Measurements from ENCODE around the gene RASGRF2.

RASGRF2 gene

GRCh38 chr5:80926536-80926935 is 33.6 kb upstream of the RASGRF2 start:
- Histone ChIP-seq H3K9me3 (ENCODE audit: control insufficient read depth, low read length) (no peaks in the 10 kb centered on the region), H3K36me3 (ENCODE audit: control insufficient read depth, insufficient read depth, low read length) (no peaks in the 10 kb centered on the region), H3K4me3 (ENCODE audit: insufficient read depth, low read depth, low read length) (no peak overlapping the region), H3K4me1 (ENCODE audit: control insufficient read depth, insufficient read depth, low read length) (no peaks in the 10 kb centered on the region), H3K27me3 (ENCODE audit: control insufficient read depth, insufficient read depth, low read length, poor library complexity, severe bottlenecking) (no peaks in the 10 kb centered on the region), H3K27ac (ENCODE audit: insufficient read depth, low read depth, low read length, poor library complexity, severe bottlenecking) (no peak overlapping the region)
- 100% methylated on average over 1 of the region's 1 CpG for WGBS, 2 experiments

GRCh38 chr5:80926979-80927656 is 33.0 kb upstream of the RASGRF2 start:
- no peak overlapping the region for H3K4me3 ChIP-seq (ENCODE audit: insufficient read depth, low read depth, low read length)
- no peaks in the 10 kb centered on the region for H3K9me3 ChIP-seq (ENCODE audit: control insufficient read depth, low read length)
- WGBS, 2 experiments, result 94 to 96% methylated on average over 2 of the region's 3 CpGs
- H3K4me1 ChIP-seq (ENCODE audit: control insufficient read depth, insufficient read depth, low read length), result no peaks in the 10 kb centered on the region
- no peaks in the 10 kb centered on the region for H3K36me3 ChIP-seq (ENCODE audit: control insufficient read depth, insufficient read depth, low read length)
- H3K27me3 ChIP-seq (ENCODE audit: control insufficient read depth, insufficient read depth, low read length, poor library complexity, severe bottlenecking), result no peaks in the 10 kb centered on the region
- H3K27ac ChIP-seq (ENCODE audit: insufficient read depth, low read depth, low read length, poor library complexity, severe bottlenecking), result no peak overlapping the region

GRCh38 chr5:80928073-80928472 is 32.1 kb upstream of the RASGRF2 start:
- no peaks in the 10 kb centered on the region for H3K36me3 ChIP-seq (ENCODE audit: control insufficient read depth, insufficient read depth, low read length)
- no peaks in the 10 kb centered on the region for H3K27me3 ChIP-seq (ENCODE audit: control insufficient read depth, insufficient read depth, low read length, poor library complexity, severe bottlenecking)
- WGBS, 2 experiments, result 86 to 96% methylated on average over 2 of the region's 2 CpGs
- no peaks in the 10 kb centered on the region for H3K4me1 ChIP-seq (ENCODE audit: control insufficient read depth, insufficient read depth, low read length)
- no peaks in the 10 kb centered on the region for H3K9me3 ChIP-seq (ENCODE audit: control insufficient read depth, low read length)
- H3K27ac ChIP-seq (ENCODE audit: insufficient read depth, low read depth, low read length, poor library complexity, severe bottlenecking), result no peak overlapping the region
- no peak overlapping the region for H3K4me3 ChIP-seq (ENCODE audit: insufficient read depth, low read depth, low read length)

- H3K9me3 ChIP-seq (ENCODE audit: control insufficient read depth, low read length), result no peaks in the 10 kb centered on the region
- H3K4me1 ChIP-seq (ENCODE audit: control insufficient read depth, insufficient read depth, low read length), result no peaks in the 10 kb centered on the region
- H3K27me3 ChIP-seq (ENCODE audit: control insufficient read depth, insufficient read depth, low read length, poor library complexity, severe bottlenecking), result no peaks in the 10 kb centered on the region
- 88 to 91% methylated on average over 2 of the region's 3 CpGs for WGBS, 2 experiments
- no peak overlapping the region for H3K4me3 ChIP-seq (ENCODE audit: insufficient read depth, low read depth, low read length)
- H3K36me3 ChIP-seq (ENCODE audit: control insufficient read depth, insufficient read depth, low read length), result no peaks in the 10 kb centered on the region
- no peak overlapping the region for H3K27ac ChIP-seq (ENCODE audit: insufficient read depth, low read depth, low read length, poor library complexity, severe bottlenecking)
These were observed 29.2 kb upstream of the RASGRF2 start for GRCh38 chr5:80930940-80931339.

GRCh38 chr5:80931411-80931810 is 28.8 kb upstream of the RASGRF2 start:
- Histone ChIP-seq H3K27ac (ENCODE audit: insufficient read depth, low read depth, low read length, poor library complexity, severe bottlenecking) (no peak overlapping the region), H3K9me3 (ENCODE audit: control insufficient read depth, low read length) (no peaks in the 10 kb centered on the region), H3K36me3 (ENCODE audit: control insufficient read depth, insufficient read depth, low read length) (no peaks in the 10 kb centered on the region), H3K4me3 (ENCODE audit: insufficient read depth, low read depth, low read length) (no peak overlapping the region), H3K27me3 (ENCODE audit: control insufficient read depth, insufficient read depth, low read length, poor library complexity, severe bottlenecking) (no peaks in the 10 kb centered on the region), H3K4me1 (ENCODE audit: control insufficient read depth, insufficient read depth, low read length) (no peaks in the 10 kb centered on the region)
- 92 to 100% methylated on average over 1 of the region's 1 CpG for WGBS, 2 experiments

- no peaks in the 10 kb centered on the region for H3K27me3 ChIP-seq (ENCODE audit: control insufficient read depth, insufficient read depth, low read length, poor library complexity, severe bottlenecking)
- no peaks in the 10 kb centered on the region for H3K36me3 ChIP-seq (ENCODE audit: control insufficient read depth, insufficient read depth, low read length)
- no peak overlapping the region for H3K4me3 ChIP-seq (ENCODE audit: insufficient read depth, low read depth, low read length)
- no peak overlapping the region for H3K27ac ChIP-seq (ENCODE audit: insufficient read depth, low read depth, low read length, poor library complexity, severe bottlenecking)
- H3K4me1 ChIP-seq (ENCODE audit: control insufficient read depth, insufficient read depth, low read length), result no peaks in the 10 kb centered on the region
- H3K9me3 ChIP-seq (ENCODE audit: control insufficient read depth, low read length), result no peaks in the 10 kb centered on the region
- WGBS, 2 experiments, result 89 to 95% methylated on average over 2 of the region's 2 CpGs
These were observed 27.1 kb upstream of the RASGRF2 start for GRCh38 chr5:80933036-80933435.

- Histone ChIP-seq H3K4me1 (ENCODE audit: control insufficient read depth, insufficient read depth, low read length) (no peaks in the 10 kb centered on the region), H3K27ac (ENCODE audit: insufficient read depth, low read depth, low read length, poor library complexity, severe bottlenecking) (no peak overlapping the region), H3K27me3 (ENCODE audit: control insufficient read depth, insufficient read depth, low read length, poor library complexity, severe bottlenecking) (no peaks in the 10 kb centered on the region), H3K36me3 (ENCODE audit: control insufficient read depth, insufficient read depth, low read length) (no peaks in the 10 kb centered on the region), H3K9me3 (ENCODE audit: control insufficient read depth, low read length) (no peaks in the 10 kb centered on the region), H3K4me3 (ENCODE audit: insufficient read depth, low read depth, low read length) (no peak overlapping the region)
- WGBS, 2 experiments, result 94% methylated on average over 4 of the region's 4 CpGs
These were observed 25.4 kb upstream of the RASGRF2 start for GRCh38 chr5:80934751-80935150.

- H3K27me3 ChIP-seq (ENCODE audit: control insufficient read depth, insufficient read depth, low read length, poor library complexity, severe bottlenecking), result no peaks in the 10 kb centered on the region
- no peaks in the 10 kb centered on the region for H3K9me3 ChIP-seq (ENCODE audit: control insufficient read depth, low read length)
- 88 to 93% methylated on average over 3 of the region's 3 CpGs for WGBS, 2 experiments
- H3K27ac ChIP-seq (ENCODE audit: insufficient read depth, low read depth, low read length, poor library complexity, severe bottlenecking), result no peak overlapping the region
- no peaks in the 10 kb centered on the region for H3K4me1 ChIP-seq (ENCODE audit: control insufficient read depth, insufficient read depth, low read length)
- H3K36me3 ChIP-seq (ENCODE audit: control insufficient read depth, insufficient read depth, low read length), result no peaks in the 10 kb centered on the region
- H3K4me3 ChIP-seq (ENCODE audit: insufficient read depth, low read depth, low read length), result no peak overlapping the region
These were observed 24.3 kb upstream of the RASGRF2 start for GRCh38 chr5:80935811-80936385.

GRCh38 chr5:80936881-80937280 is 23.3 kb upstream of the RASGRF2 start:
- Histone ChIP-seq H3K27ac (ENCODE audit: insufficient read depth, low read depth, low read length, poor library complexity, severe bottlenecking) (no peak overlapping the region), H3K4me1 (ENCODE audit: control insufficient read depth, insufficient read depth, low read length) (no peaks in the 10 kb centered on the region), H3K9me3 (ENCODE audit: control insufficient read depth, low read length) (no peaks in the 10 kb centered on the region), H3K4me3 (ENCODE audit: insufficient read depth, low read depth, low read length) (no peak overlapping the region), H3K36me3 (ENCODE audit: control insufficient read depth, insufficient read depth, low read length) (no peaks in the 10 kb centered on the region), H3K27me3 (ENCODE audit: control insufficient read depth, insufficient read depth, low read length, poor library complexity, severe bottlenecking) (no peaks in the 10 kb centered on the region)
- 90 to 93% methylated on average over 3 of the region's 3 CpGs for WGBS, 2 experiments

- no peaks in the 10 kb centered on the region for H3K4me1 ChIP-seq (ENCODE audit: control insufficient read depth, insufficient read depth, low read length)
- no peaks in the 10 kb centered on the region for H3K36me3 ChIP-seq (ENCODE audit: control insufficient read depth, insufficient read depth, low read length)
- no peak overlapping the region for H3K4me3 ChIP-seq (ENCODE audit: insufficient read depth, low read depth, low read length)
- H3K27ac ChIP-seq (ENCODE audit: insufficient read depth, low read depth, low read length, poor library complexity, severe bottlenecking), result no peak overlapping the region
- no peaks in the 10 kb centered on the region for H3K9me3 ChIP-seq (ENCODE audit: control insufficient read depth, low read length)
- H3K27me3 ChIP-seq (ENCODE audit: control insufficient read depth, insufficient read depth, low read length, poor library complexity, severe bottlenecking), result no peaks in the 10 kb centered on the region
- 88 to 90% methylated on average over 7 to 8 of the region's 9 CpGs for WGBS, 2 experiments
These were observed 22.4 kb upstream of the RASGRF2 start for GRCh38 chr5:80937584-80938356.

All from ectodermal cell (in vitro differentiated cells).